Retinal pigment epithelial cell (primary cell): ENCODE data around the gene STRAP.
"Not testable (repeated sequence)": the region's sequence is repeated elsewhere in the genome, so short reads cannot be mapped to it uniquely, and the experiment has no call there.

Experiments
- DNase-seq: peaks from one replicate; pipeline ENCODE4 v3.0.0-alpha.2; 2010; ENCODE audit warnings: low read depth
- H3K4me3 ChIP-seq: 2 replicates; pipeline ENCODE4 v1.5.1; 2011; ENCODE audit warnings: mild to moderate bottlenecking, low read length, control low read depth, moderate library complexity
- TF ChIP-seq, protein P1 (sequence below): conservative IDR thresholded peaks from 2 replicates; pipeline ENCODE4 v1.5.1; 2011; ENCODE audit warnings: low read depth, low read length, control low read depth, inconsistent platforms

The STRAP gene

DNA sequence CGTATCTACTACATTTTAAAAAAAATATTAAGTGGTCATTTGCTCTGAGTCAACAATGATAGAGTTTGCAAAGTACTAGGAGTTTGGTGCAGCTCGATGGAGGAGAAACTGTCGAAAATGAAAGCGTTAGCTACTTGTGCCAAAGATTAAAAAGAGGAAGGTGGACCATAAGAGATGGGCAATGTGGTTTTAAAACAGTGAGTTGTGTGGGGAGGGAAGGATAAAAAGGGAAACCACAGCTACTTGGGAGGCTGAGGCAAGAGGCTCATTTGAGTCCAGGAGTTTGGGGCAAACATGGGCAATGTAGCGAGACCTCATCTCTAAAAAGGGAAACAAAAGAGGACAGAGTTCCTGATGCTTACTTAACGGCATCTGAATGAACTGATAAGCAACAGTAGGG lies 18.2 kb upstream of the STRAP start:
- TF ChIP-seq, protein P1, sequence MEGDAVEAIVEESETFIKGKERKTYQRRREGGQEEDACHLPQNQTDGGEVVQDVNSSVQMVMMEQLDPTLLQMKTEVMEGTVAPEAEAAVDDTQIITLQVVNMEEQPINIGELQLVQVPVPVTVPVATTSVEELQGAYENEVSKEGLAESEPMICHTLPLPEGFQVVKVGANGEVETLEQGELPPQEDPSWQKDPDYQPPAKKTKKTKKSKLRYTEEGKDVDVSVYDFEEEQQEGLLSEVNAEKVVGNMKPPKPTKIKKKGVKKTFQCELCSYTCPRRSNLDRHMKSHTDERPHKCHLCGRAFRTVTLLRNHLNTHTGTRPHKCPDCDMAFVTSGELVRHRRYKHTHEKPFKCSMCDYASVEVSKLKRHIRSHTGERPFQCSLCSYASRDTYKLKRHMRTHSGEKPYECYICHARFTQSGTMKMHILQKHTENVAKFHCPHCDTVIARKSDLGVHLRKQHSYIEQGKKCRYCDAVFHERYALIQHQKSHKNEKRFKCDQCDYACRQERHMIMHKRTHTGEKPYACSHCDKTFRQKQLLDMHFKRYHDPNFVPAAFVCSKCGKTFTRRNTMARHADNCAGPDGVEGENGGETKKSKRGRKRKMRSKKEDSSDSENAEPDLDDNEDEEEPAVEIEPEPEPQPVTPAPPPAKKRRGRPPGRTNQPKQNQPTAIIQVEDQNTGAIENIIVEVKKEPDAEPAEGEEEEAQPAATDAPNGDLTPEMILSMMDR, result no peak
- DNase-seq, result no peak
- no peak overlapping the region for H3K4me3 ChIP-seq

DNA sequence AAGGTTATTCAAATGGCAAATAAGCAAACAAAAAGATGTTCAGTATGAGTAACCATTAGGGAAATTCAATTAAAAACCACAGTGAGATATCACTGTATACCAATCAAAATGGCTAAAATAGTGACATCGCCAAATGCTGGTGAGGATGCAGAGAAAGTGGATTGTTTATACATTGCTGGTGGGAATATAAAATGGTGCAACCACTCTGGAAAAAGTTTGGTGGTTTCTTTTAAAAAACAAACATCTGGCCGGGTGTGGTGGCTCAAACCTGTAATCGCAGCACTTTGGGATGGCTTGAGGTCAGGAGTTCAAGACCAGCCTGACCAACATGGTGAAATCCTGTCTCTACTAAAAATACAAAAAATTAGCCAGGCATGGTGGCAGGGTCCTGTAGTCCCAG lies 14.0 kb upstream of the STRAP start:
- no peak for DNase-seq
- TF ChIP-seq, protein P1, result no peak
- H3K4me3 ChIP-seq, result no peak overlapping the region

DNA sequence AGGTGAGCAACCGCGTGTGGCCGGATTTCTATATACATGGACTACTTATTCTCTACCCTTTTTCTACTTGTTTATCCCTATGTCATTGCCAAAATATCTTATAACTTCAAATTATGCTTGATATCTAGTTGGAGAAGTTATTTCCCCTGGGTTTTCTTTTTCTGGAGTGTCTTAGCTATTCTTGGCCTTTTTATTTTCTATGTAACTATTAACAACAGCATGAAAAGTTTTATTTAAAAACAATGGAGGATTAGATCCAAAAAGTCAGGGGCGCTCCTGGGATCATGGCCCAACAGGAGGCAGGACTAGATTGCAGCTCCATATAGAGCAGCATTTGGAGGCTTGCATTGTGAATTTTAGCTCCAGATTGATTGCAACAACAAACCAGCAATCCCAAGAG lies 8.6 kb upstream of the STRAP start:
- TF ChIP-seq, protein P1, result no peak
- no peak overlapping the region for H3K4me3 ChIP-seq
- no peak for DNase-seq

DNA sequence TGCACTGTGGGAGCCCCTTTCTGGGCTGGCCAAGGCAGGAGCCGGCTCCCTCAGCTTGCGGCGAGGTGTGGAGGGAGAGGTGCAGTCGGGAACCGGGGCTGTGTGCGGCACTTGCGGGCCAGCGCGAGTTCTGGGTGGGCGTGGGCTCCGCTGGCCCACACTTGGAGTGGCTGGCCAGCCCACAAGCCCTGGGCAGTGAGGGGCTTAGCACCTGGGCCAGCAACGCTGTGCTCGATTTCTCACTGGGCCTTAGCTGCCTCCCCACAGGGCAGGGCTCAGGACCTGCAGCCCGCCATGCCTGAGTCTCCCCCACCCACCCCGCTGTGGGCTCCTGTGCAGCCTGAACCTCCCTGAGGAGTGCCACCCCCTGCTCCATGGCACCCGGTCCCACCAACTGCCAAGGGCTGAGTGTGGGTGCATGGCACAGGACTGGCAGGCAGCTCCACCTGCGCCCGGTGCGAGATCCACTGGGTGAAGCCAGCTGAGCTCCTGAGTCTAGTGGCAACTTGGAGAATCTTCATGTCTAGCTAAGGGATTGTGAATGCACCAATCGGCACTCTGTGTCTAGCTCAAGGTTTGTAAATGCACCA lies 7.5 kb upstream of the STRAP start:
- not testable (repeated sequence) for DNase-seq, H3K4me3 ChIP-seq

DNA sequence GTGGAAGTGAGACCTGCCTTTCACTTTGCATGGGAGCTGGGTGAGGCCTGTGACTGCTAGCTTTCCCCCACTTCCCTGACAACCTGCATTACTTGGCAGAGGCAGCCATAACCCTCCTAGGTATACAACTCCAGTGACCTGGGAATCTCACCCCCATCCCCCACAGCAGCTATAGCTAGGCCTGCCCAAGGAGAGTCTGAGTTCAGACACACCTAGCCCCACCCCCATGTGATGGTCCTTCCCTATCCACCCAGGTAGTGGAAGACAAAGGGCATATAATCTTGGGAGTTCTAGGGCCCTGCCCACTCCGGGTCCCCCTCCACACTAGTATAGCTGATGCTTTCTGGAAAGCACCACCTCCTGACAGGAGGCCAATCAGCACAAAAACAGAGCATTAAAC lies 6.3 kb upstream of the STRAP start:
- H3K4me3 ChIP-seq, result no peak overlapping the region
- no peak for DNase-seq

DNA sequence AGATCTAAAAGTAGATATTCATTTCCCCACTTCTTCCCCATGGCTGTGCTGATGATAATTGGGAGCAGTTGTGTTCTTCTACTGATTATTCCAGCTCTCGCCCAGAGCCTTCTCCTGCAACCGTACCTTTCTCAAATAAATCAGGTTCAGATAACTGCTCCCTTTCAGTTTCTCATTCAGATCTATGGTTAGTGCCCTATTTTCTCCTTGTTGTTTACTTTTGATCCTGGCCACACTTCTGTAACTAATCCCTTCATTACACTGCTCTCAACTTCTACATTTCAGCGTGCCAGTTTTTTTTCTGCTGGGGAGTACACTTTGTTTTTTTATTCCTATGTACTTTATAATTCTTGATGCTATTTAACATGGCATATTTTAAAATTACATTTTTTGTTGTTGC lies 2.8 kb upstream of the STRAP start:
- TF ChIP-seq, protein P1, result no peak
- no peak for DNase-seq
- H3K4me3 ChIP-seq, result no peak overlapping the region

More for the DNA sequence above, 6.3 kb upstream of the STRAP start:
- TF ChIP-seq, protein P1, result no peak

DNA sequence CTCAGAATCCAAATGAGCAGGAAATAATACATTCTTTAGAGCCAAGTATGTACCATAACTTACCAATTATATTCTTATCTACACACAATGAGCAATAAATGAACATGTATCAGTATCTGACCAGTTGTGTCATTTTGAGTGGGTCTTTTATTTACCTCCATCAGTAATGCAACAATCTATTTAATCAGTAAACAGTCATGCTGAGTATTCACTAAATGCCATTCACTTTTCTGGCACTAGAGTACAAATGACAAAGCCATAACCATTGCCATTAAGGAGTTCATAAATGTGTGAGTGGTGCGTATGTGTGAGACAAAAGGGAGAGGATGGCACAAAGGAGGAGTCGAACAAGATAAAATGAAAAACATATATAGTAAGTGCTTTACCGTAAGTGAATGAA lies 1.5 kb upstream of the STRAP start:
- TF ChIP-seq, protein P1, result no peak
- H3K4me3 ChIP-seq, result no peak overlapping the region
- no peak for DNase-seq

DNA sequence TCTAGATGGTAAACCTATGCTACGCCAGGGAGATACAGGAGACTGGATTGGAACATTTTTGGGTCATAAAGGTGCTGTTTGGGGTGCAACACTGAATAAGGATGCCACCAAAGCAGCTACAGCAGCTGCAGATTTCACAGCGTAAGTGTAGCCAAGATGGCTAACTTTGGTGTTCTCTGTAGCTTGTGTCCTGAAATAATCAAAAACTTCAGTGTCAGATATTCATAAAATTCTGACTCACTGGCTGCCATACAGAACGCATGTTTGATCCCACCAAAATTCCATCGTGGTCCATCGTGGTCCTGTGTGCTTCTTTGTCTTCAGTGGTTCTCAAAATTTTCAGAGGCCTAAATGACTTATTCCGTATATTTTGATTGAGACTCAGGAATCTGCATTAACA lies 1.3 kb downstream of the STRAP start:
- TF ChIP-seq, protein P1, result no peak
- DNase-seq, result no peak
- peak overlapping the region; percentile 96 for H3K4me3 ChIP-seq
